Psoas muscle (tissue), 8 donors: ENCODE data around the gene SLF2. TPM values are rescaled to one million over a fixed set of nuclear protein-coding genes. Genes with fewer than 3 reads are reported as not detected.

Source experiments
- ATAC-seq, 4 donors: fragments of 200-7000 bp; cut with Tn5 transposase; one replicate each; pipeline ENCODE4 v1.9.1; 2020; ENCODE audit warnings: moderate library complexity in 3 of 4, mild to moderate bottlenecking in 2 of 4
- DNase-seq, 2 donors: peaks; one replicate each; pipeline ENCODE4 v3.0.0-alpha.2; 2020
- H3K27ac ChIP-seq: fragments of 200-600 bp; one replicate; pipeline ENCODE4 v1.8.0; 2022
- H3K27me3 ChIP-seq, 3 donors: fragments of 200-600 bp in 1 of 3; one replicate each; pipeline versions ENCODE4 v1.6.1 to v1.8.0; 2013 to 2022; ENCODE audit warnings: low read length in 2 of 3, mild to moderate bottlenecking in 2 of 3, moderate library complexity in 1 of 3; ENCODE audit not compliant: insufficient read depth in 3 of 3
- H3K36me3 ChIP-seq, 2 donors: fragments of 200-600 bp in 1 of 2; one replicate each; pipeline versions ENCODE4 v1.6.1 to v1.8.0; 2013 to 2022; ENCODE audit warnings: low read depth in 1 of 2, mild to moderate bottlenecking in 1 of 2, moderate library complexity in 1 of 2; ENCODE audit not compliant: insufficient read depth in 1 of 2
- H3K4me1 ChIP-seq: fragments of 200-600 bp; one replicate; pipeline ENCODE4 v1.8.0; 2022
- H3K4me3 ChIP-seq: fragments of 200-600 bp; one replicate; pipeline ENCODE4 v1.8.0; 2022; ENCODE audit warnings: mild to moderate bottlenecking
- H3K9me3 ChIP-seq: fragments of 200-600 bp; one replicate; pipeline ENCODE4 v1.8.0; 2022
- CTCF ChIP-seq: fragments of 200-600 bp; IDR thresholded peaks from one replicate; pipeline ENCODE4 v1.8.0; 2022; ENCODE audit warnings: antibody characterized with exemption
- WGBS, 3 donors: extraction: QIAGEN DNeasy Blood & Tissue Kit; methylation state at CpG; one replicate each; pipeline versions ENCODE4 v1.1.6 to v1.1.7; 2013; 5-methylcytosine and 5-hydroxymethylcytosine counted together
- intact Hi-C, 2 donors: fragments of 100-400 bp; cut with DNase I; formaldehyde crosslinking; loops; one replicate each; pipeline versions ENCODE4 v1.11.0 to v1.14.2; 2022
- polyA plus RNA-seq, 3 donors: library from polyadenylated mRNA; stranded (reverse); fragments of 200-250 nt; gene quantifications; one replicate each; pipeline ENCODE4 v1.2.3, GENCODE V29; 2013
- total RNA-seq, 4 donors: library from RNA; stranded (reverse); fragmentation: NEBNext Ultra II Directional in 2 of 4; extraction: Animal tissue kit (Norgen Biotek cat#: 25700) in 2 of 4; gene quantifications; one replicate each; pipeline versions ENCODE4 v1.2.1 to v1.2.4, GENCODE V29; 2021 to 2023
- donor health status: healthy with polysubstance abuse.
- donor health status: DM: no; HTN: no; CAD: no; lungs with moderate emphysema.
- donor health status: Bipolar disorder and iron deficiency.
- donor health status: healthy.
- donor health status: DM: yes; HTN: yes; CAD: no.
- donor health status: DM: no; HTN: no; CAD: no.
- donor health status: DM: no; HTN: no; CAD: no.
- donor health status: DM: yes; HTN: yes; CAD: no.

The SLF2 gene
- total and polyA plus RNA-seq, 7 donors = 8.0 to 26.9 (median 20.1) TPM

- Histone ChIP-seq H3K27ac (no peak overlapping the region), H3K4me3 (no peak overlapping the region), H3K36me3 (no peaks in the 10 kb centered on the region), H3K4me1 (no peaks in the 10 kb centered on the region), H3K9me3 (no peaks in the 10 kb centered on the region), H3K27me3 (peaks cover 0 to 38% (median 0%) of the 10 kb centered on the region in 3 donors)
- 28 to 33% (median 29%) methylated on average over 4 of the region's 4 CpGs for WGBS, 3 donors
- intact Hi-C loops = no loop called here
- ATAC-seq = no peak
- no peak for TF ChIP-seq CTCF
- no peak for DNase-seq
Measured at GRCh38 chr10:100864978-100865377, 47.8 kb upstream of the SLF2 start.

- DNase-seq (no peak), ATAC-seq (no peak)
- Histone ChIP-seq H3K4me3 (no peak overlapping the region), H3K9me3 (no peaks in the 10 kb centered on the region), H3K36me3 (no peaks in the 10 kb centered on the region), H3K27me3 (peaks cover 0 to 36% (median 0%) of the 10 kb centered on the region in 3 donors), H3K4me1 (no peaks in the 10 kb centered on the region), H3K27ac (no peak overlapping the region)
- intact Hi-C loops = no loop called here
- TF ChIP-seq CTCF = no peak
- WGBS, 3 donors = 72 to 83% (median 76%) methylated on average over 7 of the region's 7 CpGs
Measured at GRCh38 chr10:100866010-100866409, 46.8 kb upstream of the SLF2 start.

GRCh38 chr10:100866575-100867098, 46.1 kb upstream of the SLF2 start:
- Histone ChIP-seq H3K27me3 (peaks cover 0 to 36% (median 0%) of the 10 kb centered on the region in 3 donors), H3K9me3 (no peaks in the 10 kb centered on the region), H3K27ac (no peak overlapping the region), H3K4me1 (no peaks in the 10 kb centered on the region), H3K4me3 (no peak overlapping the region), H3K36me3 (no peaks in the 10 kb centered on the region)
- intact Hi-C loops = no loop called here
- ATAC-seq (no peak), DNase-seq (no peak)
- no peak for TF ChIP-seq CTCF
- 26 to 36% (median 29%) methylated on average over 20 to 21 of the region's 21 CpGs for WGBS, 3 donors

GRCh38 chr10:100867261-100867963, 45.4 kb upstream of the SLF2 start:
- WGBS, 3 donors = 84 to 85% (median 84%) methylated on average over 8 of the region's 8 CpGs
- intact Hi-C loops = no loop called here
- H3K4me1 ChIP-seq = no peaks in the 10 kb centered on the region
- H3K27me3 ChIP-seq = peaks cover 0 to 31% (median 0%) of the 10 kb centered on the region in 3 donors
- no peaks in the 10 kb centered on the region for H3K9me3 ChIP-seq
- no peak overlapping the region for H3K27ac ChIP-seq
- no peak for TF ChIP-seq CTCF
- no peaks in the 10 kb centered on the region for H3K36me3 ChIP-seq
- DNase-seq (no peak), ATAC-seq (no peak)
- no peak overlapping the region for H3K4me3 ChIP-seq

GRCh38 chr10:100868382-100868781, 44.4 kb upstream of the SLF2 start:
- peaks cover 0 to 30% (median 0%) of the 10 kb centered on the region in 3 donors for H3K27me3 ChIP-seq
- H3K4me3 ChIP-seq = no peak overlapping the region
- 72 to 93% (median 82%) methylated on average over 3 of the region's 3 CpGs for WGBS, 3 donors
- no peak overlapping the region for H3K27ac ChIP-seq
- ATAC-seq = no peak
- no peak for TF ChIP-seq CTCF
- DNase-seq = no peak
- intact Hi-C loops = no loop called here
- H3K9me3 ChIP-seq = no peaks in the 10 kb centered on the region
- H3K4me1 ChIP-seq = no peaks in the 10 kb centered on the region
- H3K36me3 ChIP-seq = no peaks in the 10 kb centered on the region
